Activated CD4-positive, alpha-beta T cell treated with anti-CD3 and anti-CD28 coated beads for 4 hours (primary cell): ENCODE results near the gene GRIA3.

Experiments used
- DNase-seq, 2 donors: peaks; one replicate each; pipeline ENCODE4 v3.0.0-alpha.2; 2020

GRIA3 gene

DNA sequence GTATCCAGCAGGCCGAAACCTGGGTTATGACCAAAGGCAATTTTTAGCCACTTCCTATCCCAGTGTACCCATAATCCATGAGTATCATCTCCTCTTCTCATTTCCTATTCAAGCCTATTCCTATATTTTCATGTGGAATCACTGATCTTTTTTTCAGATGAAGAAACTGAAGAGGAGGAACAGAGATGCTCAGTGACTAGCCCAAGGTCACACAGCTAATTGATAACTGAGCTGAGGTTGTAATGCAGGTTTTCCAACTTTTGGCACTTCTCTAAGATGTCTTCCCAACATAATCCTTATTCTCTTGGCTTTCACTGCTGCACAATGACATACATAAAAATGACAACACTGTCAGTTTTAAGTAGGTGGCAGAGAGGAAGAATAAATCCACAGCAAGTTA, 15.3 kb downstream of the GRIA3 start:
- no peak for DNase-seq

DNA sequence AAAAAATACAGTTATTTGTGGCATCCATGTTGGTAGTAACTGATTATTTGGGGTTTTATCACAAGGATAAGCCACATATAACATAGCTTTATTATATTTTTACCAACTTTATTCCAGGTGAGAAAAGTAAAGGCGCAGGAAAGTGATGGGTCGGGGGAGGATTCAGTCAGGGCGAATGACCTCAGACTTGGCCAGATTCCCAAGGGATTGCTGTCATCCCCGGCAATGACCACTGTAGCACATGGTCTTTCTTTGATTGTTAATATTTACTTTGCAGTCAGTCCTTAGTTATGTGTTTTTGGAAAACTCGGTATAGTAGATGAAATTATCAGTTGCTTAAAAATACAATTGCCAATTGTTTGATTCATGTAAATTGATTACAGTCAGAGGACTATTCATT, 17.6 kb downstream of the GRIA3 start:
- no peak for DNase-seq

DNA sequence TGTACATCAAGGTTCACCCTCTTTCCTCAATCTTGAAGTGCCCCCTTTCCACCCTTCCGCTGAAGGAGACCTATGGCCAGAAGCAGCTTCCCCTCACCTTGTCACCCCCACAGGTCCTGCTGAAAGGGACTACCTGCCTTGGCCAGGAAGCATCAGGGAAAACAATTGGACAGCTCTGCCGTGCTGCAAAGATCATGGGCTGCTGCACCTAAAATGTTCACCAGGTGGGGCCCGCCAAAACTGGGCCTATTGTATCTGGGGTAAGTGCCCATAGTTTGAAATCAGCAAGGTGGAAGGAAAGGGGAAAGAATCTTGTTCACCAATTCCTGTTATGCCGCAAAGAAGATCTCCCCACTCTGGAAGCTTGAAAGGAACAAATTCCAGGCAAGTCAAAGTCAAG, 18.4 kb downstream of the GRIA3 start:
- DNase-seq = no peak

DNA sequence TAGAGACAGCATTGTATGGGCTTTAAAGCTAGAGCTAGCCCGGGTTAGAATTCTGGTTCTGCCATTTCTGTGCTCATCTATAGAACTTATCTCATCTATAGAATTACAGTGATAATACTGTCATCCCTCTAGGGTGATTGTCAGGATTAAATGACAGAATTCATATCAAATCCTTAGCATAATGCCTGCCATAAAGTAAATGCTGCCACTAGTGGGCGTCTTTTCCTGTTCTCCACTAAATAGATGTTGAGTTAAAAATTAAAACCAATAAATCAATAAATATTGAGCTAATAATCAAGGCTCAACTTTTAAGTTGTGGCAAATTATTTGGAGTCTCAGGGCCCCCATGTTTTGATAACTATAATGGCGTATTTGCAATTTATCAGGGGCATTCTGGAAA, 19.7 kb downstream of the GRIA3 start:
- no peak for DNase-seq

DNA sequence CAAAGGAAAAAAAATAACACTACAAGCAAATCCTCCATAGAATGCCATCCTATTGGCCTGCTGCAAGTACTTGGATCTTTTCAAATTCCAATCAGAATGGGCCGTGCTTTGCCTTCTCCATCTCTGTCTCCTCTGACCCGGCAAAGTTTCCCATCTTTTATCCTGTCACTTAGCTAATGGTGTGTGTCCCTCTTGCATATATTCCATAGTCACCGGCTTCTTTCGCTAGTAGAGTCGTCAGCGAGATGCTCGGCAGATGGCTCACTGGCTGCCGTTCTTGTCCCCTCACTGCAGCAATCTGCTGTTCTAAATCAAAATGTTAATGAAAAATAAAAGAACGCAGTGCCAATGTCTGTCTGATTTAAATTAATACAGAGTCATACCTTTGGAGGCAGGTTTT, 22.1 kb downstream of the GRIA3 start:
- DNase-seq = no peak

DNA sequence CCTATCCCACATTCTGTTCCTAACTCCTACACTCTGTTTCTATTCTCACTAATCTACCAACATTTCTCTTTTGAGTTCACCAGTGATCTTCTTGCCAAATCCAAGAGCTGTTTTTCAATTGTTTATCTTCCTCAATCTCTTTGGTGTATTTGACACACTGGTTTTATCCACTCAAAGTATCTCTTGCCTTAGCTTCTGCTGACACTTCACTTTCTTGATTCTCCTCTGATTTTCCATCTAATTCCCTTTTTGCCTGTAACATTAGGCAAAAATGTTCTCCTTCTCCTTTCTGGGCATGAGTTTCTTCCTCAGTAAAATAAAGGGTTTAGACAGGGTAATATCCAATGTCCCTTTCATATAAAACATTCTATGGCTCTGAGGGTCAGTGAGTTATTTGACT, 26.2 kb downstream of the GRIA3 start:
- DNase-seq = no peak

DNA sequence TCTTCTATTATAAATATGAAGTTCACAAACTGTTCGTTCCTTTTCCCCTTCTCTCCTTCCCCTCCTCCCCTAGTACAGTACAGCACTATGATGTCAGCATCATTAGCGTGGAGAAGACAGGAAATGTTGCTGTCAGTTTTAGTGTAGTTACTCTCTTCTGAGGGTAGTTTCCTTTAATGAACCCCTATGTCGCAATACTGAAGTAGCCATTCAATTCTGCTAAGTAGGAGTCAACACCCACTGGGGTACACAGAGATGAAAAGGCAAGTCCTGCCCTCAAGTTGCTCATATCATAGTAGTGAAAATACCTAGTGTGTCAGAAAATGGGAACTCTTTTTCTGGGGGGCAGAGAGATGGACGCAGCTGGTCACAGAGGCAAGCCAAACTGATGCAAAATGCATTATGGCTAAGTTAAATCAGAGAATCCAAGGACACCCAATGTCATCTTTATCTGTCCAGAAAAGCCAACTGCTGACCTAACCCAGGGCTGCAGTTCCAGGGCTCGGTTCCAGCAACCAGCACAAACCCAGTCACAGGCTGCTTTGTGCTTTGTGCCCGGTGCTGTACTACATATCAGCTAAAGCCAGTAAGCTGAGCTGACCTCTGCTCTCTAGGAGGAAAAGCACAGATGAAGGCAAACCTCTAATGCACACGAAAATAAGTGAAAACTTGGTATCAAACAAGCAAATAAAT, 31.5 kb downstream of the GRIA3 start:
- DNase-seq = no peak

DNA sequence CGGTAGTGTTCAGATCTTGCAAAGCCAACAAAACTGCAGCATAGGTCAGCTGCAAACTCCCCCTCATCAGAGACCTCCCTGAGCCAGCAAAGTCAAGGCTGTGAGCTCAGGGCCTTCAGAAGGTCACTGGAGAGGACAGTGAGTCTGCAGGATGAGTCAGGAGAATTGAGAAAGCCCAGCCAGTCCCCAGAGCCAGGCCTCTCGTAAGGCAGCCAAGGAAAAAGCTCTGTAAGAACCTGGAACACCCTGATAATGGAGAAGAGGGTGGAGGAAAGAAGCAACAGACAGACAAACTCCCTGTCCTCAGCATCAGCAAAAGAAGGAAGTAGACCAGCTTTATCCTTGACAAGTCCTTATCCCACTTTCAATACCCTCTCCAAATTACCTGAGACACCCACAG, 33.0 kb downstream of the GRIA3 start:
- no peak for DNase-seq

DNA sequence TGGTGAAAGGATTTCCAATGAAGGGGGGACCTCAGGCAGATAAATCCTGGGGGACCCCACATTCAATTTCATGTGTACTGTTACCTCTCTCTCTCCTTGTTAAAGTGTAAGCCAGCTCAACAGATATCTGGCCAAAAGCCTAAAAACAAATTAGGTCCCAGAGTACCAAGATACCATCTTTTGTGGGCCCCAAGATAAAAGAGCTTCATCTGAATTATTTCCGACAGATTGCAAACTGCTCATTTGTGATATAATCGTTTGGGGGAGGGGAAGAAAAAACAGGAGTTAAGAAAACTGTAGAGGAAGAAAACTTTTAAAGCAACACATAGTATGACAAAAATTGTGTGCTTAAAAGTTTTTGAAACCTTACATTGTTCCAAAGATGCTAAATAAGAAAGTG, 33.6 kb downstream of the GRIA3 start:
- DNase-seq = no peak

DNA sequence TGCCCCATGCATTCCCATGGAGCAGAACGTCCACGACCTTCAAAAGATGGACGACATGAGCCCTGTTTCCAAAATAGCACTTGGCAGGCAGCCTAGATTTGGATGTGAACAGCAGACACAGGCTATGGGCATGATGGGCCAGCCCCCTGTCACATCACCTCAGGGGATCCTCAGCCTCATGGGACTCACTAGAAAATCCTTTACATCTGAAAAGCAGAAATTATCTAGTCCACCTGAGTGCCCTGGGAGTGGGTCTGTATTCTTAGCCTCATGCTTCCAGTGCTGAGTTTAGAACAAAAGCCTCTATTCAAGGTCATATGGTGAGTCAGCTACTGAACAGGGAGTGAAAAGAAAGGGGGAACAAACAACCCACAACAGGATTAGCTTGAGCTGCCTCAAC, 35.8 kb downstream of the GRIA3 start:
- no peak for DNase-seq

DNA sequence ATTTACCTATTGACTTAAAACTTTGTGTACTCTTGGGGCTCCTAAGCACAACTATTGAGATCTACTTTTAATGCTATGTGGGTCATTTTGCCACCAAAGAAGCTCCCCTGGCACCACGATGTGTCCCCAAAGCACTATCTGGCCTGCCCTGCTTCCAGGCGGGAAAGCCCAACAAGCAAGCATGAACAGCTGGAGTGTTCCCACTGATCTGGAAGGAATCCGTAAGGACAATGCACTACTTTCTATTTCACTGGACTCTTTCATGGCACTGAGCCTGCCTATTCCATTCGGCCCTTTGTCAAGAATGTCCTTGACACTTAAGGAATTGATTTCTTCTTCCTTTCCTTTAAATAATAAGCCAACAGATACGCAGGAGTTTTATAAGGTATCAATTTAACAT, 38.8 kb downstream of the GRIA3 start:
- no peak for DNase-seq

DNA sequence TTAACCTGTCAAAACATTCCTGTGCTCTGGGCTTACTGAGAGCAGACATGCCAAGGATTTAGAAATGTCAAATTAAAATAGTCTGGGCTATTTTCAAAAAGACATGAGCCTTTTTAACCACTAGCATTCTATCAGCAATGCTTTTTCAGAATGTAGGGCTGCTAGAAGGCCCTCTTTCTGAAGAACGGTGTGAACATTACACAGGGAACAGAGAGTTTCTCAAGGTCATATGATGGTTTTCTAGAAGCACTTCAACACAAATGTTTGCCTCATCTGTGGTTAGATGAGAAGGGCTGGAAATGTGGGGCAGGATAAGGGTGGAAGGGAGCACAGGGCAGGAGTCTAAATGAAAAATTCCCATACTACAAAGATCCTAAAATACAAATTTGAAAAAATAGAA, 39.3 kb downstream of the GRIA3 start:
- DNase-seq = no peak

DNA sequence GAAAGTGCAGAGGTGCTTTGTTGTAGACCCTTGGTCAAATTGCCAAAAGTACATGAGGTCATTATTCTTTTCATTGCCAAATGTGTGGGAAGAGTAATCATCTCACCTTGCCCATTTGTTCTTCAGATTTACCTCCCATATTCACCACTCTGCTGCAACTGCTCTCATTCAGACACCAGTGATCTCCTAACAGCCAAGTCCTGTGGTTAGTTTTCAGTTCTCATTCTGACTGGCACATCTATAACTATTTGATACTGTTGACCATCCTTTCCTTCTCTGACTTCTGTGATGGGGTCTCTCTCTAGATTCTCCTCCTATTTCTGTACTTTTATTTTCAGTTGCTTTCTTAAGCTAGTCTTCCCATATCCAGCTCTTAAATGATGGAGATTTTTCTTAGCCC, 39.8 kb downstream of the GRIA3 start:
- no peak for DNase-seq

DNA sequence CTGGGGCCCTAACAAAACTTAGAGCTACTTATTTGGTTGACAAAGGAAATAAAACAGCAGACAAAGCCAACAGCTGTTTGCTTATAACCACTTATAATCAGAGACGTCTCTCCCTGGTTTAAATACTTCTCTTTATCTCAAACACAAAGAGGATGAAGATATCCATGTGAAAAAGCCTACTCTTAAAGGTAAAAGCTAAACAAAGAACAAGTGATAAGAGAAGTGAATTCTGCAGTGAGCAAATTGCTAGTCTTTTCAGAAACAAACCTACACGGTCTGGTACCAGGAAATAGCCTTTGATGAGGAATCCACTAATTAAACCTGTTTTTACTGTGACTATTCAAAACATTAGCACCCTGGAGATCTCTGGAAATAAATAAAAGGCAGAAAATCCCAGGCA, 46.7 kb downstream of the GRIA3 start:
- DNase-seq = no peak

DNA sequence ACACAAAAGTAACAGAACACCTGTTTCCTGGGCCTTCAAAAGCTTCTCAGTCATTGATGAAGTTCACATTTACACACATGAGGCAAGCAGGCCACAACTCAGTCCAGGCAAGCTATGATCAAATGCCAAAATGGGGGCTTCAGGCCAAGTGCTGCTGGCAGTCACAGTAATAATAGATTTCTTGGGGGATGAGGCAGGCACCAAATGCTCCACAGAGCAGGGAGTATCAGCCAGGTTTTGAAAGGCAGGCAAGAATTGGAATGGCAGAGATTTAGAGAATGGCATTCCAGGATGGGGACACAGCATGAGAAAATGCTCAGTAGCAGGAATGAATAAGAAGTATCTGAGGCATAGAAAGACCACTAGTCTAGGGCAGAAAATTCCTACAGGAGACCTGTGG, 52.8 kb downstream of the GRIA3 start:
- no peak for DNase-seq

DNA sequence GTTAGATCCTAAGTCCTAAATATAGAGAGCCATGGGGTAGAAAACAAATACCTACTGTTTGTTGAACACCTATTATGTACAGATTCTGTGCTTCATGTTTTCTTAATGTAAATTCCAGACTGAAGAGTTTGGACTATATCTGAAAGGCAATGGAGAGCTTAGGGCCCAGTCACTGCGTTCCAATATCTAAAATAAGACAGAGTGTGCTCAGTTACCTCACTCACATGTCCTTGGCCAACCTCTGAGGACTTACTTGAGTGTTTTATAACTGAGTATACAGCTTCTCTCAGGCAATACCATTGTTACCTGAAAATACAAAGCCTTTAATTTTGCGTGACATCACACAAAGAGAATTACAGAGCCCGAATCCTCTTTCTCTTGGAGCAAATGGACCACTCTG, 53.2 kb downstream of the GRIA3 start:
- no peak for DNase-seq

DNA sequence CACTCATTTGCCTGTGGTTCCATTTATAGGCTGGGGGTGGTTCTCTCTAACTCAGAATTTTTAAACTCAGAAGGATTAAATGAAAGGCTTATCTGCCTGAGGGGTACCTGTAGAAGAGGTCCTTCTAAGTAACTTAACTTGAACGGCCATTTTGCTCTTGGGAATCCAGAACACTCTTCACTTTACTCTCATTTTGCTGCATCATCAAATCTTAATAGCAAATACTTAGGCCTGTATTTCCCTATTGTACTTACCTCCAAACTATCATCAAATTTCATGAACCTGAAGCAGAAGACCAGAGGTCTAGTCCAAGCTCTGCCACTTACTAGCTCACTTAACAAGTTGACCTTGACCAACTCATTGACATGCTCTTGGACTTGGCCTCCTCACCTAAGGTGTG, 70.4 kb downstream of the GRIA3 start:
- no peak for DNase-seq

DNA sequence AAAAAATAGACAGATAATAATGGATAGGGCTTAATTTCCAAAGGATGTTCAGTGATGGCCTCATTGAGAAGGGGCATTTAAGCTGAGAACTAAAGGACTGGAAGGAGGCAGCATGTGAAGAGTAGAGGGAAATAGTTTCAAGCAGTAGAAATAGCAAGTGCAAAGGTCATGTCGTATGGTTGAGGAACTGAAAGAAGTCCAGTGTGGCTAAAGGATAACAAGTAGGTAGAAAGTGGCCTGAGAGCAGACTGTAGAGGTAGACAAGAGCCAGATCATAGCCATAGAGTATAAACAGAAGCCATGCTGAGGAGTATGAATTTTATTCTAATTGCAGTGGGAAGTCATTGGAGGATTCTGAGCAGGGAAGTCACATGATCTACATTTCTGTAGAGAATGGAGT, 72.3 kb downstream of the GRIA3 start:
- no peak for DNase-seq

DNA sequence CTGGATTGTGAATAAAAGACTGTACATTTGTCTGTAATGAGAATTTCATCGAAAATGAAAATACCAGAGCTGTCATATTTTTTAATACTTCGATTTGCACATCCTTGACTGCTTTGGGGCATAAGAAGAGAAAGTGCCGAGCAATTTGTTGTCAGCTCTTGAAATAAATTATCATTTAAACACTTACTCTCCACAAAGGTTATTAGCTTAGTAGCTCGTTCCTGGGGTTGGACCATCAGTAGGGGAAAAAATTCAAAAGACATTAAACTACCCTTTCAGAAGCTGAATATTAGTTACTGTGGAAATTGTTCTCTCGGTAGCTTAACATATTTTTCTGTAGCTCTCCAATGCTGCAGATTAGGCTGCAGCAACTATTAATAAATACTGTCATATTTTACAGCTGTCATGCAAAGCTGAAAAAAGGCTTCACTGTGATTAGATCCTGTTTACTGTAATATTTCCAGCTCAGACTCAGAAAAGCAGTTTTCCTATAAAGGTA, 76.9 kb downstream of the GRIA3 start:
- no peak for DNase-seq

DNA sequence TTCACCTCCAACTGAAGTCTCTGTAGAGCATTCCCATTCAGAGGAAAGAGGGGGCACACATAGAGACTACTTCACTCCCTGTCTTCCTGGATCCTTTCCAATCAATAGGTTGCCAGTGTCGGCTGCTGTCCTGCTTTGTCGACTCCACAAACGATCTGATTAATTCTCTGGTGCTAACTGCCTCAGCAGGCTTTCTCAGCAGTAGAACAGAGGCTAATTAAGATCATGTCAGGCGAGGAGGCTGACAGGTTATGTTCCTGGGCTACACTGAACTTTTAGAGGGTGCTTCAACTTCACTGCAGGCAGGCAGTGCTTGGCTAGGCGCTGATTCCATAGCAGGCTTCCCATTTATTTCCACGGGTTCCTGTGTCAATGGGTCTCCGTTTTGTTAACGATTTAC, 79.2 kb downstream of the GRIA3 start:
- no peak for DNase-seq

DNA sequence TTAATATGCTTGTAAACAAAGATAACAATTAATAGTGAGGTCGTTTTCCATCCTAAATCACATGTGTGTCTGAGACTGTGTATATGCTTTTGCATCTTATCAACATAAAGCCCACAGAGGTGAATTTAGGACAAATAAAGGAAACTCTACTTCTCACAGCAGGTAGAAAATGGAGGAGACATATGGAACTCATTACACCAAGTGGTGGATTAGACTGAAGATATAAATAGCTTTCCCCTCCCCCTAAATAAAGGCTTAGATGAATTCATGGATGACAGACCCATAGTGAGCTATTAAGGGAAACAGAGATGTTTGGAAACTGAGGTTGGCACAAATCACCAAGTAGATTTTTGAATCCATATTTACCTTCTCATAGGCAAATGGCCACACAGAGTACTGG, 79.7 kb downstream of the GRIA3 start:
- no peak for DNase-seq

DNA sequence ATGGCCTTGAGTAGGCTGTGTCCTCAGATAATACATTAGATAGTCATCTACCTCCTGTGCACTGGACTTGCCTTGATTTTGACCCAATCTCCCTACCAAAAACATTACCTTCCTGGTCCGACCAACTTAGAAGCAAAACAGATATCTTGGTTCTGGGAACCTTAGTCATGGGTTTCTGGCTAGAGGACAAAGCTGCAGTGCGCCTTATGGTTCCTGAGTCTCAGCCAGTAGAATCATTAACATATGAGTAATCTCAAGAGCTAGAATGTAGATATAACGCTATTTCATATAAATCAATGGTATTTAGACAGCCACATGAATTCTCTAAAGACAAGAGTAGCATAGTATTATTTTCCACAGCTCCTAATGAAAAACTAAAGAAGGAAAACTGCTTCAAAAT, 83.1 kb downstream of the GRIA3 start:
- DNase-seq = no peak

DNA sequence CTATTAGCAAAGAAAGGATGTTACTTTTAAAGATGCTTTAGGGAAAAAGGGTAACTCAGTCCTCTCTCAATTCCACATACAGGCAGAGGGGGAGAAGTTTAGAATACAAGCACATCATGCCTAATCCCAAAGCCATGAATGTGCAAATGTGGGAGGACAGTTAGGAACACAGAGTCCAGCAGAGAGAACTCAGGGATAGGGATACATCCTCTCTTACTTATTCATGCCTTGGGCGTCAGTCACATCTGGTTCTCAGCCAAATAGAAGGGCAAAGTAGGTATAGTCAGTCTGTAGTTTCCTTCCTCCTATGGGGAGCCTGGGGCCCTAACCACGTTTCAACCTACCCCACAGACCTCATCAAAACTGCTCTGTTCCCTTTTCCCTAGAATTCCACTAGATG, 87.8 kb downstream of the GRIA3 start:
- DNase-seq = no peak

DNA sequence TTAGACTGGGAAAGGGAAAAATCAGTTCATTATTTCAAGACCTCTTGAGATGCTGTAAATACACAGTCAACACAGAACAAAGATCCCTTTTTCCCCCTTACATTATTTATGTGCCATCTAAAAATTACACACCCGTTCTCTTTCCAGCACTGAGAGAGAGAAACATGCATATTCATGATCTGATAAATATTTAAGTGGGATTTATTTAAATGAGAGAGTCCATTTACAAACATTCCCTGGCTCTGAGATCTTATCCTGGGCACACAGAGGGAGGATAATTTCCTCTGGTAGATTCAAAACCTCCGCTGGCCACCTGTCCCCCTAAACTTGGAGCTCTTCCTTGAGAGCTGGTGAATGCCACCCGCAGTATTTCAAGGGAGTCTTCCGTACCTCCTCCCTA, 88.6 kb downstream of the GRIA3 start:
- no peak for DNase-seq

DNA sequence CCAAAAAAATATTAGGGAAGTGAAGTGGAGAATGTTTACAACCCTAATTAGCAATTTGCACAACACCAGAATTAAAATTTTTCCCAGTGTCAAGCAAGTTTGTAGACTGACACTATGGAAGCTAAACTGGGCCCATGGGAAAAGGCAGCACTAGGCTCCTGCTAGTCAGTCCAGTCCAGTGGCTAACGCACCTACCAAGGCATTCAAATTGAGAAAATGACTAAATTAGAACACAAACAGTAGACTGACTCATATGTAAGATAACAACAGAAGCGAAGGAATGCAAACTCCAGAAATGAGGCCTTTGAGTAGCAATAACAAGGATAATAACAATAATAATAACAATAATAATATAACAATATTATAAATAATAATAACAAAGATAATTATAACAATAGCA, 90.7 kb downstream of the GRIA3 start:
- DNase-seq = no peak

DNA sequence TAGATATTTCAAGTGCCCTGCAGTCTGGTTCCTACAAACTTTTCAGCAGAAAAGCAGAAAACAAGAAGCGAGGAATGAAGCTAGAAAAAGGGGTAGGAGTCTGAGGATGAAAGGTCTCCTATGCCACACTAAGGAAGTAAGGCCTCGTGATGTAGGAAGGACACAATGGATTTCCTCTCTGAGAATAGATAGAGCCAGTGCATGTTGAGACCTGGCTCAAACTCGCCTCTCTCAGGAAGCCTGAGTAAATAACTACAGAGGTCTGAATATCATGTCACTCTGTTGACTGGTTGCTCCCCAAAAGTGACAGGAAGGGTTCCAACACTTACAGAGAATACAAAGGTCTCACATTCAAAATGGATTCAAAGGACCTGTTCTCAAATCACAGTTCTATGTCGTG, 93.3 kb downstream of the GRIA3 start:
- no peak for DNase-seq
